ENCODE results near the gene NIP7.

GRCh38 chr16:69310653-69311532 is 28.7 kb upstream of the NIP7 start, which contains the start of gene VPS4A:
- peak; percentile 78 for TF ChIP-seq TAF1 (IDR thresholded peaks at IDR 0.05; ENCODE audit: borderline replicate concordance, insufficient read depth, low read length)
- peak; percentile 58; the same call in 1 of the 2 replicates for TF ChIP-seq POLR2AphosphoS5 (IDR thresholded peaks at IDR 0.05; ENCODE audit: low read depth, low read length)
- TF ChIP-seq, protein P1, sequence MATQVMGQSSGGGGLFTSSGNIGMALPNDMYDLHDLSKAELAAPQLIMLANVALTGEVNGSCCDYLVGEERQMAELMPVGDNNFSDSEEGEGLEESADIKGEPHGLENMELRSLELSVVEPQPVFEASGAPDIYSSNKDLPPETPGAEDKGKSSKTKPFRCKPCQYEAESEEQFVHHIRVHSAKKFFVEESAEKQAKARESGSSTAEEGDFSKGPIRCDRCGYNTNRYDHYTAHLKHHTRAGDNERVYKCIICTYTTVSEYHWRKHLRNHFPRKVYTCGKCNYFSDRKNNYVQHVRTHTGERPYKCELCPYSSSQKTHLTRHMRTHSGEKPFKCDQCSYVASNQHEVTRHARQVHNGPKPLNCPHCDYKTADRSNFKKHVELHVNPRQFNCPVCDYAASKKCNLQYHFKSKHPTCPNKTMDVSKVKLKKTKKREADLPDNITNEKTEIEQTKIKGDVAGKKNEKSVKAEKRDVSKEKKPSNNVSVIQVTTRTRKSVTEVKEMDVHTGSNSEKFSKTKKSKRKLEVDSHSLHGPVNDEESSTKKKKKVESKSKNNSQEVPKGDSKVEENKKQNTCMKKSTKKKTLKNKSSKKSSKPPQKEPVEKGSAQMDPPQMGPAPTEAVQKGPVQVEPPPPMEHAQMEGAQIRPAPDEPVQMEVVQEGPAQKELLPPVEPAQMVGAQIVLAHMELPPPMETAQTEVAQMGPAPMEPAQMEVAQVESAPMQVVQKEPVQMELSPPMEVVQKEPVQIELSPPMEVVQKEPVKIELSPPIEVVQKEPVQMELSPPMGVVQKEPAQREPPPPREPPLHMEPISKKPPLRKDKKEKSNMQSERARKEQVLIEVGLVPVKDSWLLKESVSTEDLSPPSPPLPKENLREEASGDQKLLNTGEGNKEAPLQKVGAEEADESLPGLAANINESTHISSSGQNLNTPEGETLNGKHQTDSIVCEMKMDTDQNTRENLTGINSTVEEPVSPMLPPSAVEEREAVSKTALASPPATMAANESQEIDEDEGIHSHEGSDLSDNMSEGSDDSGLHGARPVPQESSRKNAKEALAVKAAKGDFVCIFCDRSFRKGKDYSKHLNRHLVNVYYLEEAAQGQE (IDR thresholded peaks at IDR 0.05; ENCODE audit: insufficient read depth in 1 of 2, low read depth in 2 of 2, low read length in 2 of 2): no peak
- no peak for TF ChIP-seq SIN3A (IDR thresholded peaks at IDR 0.05; ENCODE audit: borderline replicate concordance, insufficient read depth, low read length)
- TF ChIP-seq FOXP2 (optimal IDR thresholded peaks at IDR 0.05; ENCODE audit: borderline replicate concordance, extremely low read depth, extremely low read length, insufficient read depth): peak; percentile 98

Measured in PFSK-1 (cell line).